GM18868 (cell line): ENCODE measurements around the gene HLA-B.
A peak's percentile ranks its signal among the peaks of the same experiment; 100 is the strongest.

ENCODE experiments used
- ATAC-seq: cut with Tn5 transposase; IDR thresholded peaks from one replicate; pipeline ENCODE4 v1.9.1; 2021; ENCODE audit warnings: mild to moderate bottlenecking, moderate library complexity; ENCODE audit not compliant: unreplicated experiment

Gene HLA-B

DNA sequence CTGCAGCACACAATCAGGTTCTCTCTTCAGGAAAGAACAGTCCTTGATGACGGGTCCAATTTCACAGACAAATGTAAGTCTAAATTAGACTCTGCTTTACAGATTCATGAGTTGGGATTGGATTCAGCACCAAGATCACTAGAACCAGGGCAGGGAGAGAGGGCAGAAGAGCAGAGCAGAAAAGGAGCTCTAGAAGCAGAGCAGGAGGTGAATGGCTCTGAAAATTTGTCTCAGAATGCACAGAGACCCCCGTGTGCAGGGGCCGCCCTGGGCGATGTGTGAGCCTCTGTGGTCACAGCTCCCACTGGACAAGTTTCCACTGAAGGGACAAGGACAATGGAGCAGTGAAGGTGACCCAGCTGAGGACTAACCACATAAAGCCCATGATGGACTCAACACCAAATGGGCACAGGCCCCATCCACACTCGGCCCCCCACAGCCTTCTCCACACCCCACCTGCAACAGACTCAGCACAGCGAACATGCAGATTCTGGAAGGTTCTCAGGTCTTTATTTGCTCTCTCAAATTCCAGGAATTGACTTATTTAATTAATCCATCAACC lies 3.5 kb downstream of the HLA-B start:
- ATAC-seq, result no peak

DNA sequence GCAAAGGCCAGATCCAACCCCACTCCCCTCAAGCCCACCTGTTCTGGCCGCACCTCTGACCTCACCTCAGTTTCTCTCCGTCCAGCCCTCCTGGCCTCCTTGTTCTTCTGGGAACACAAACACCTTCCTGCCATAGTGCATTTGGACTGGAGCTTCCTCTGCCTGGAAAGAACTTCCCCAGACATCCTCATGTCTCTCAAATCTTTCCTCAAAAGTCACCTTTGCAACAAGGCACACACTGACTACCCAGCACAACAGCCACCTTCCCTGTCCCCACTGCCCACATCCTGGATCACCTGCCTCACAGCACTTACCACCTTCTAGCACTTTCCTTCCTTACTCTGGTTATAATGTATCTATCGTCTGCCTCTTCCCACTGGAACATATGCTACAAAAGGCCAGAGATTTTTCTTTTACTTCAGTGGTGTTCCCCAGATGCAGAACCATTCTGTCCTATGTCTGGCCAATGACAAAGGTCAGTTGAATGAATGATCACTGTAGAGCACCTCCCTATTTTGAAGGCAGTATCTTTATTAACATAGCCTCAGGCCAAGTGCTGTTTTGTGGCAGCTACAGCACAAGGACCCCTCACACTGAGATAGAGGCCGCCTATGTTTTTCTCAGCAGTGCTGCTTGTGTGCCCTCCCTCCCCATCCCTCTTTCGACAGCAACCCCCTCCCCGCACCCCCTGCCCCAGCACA lies 4.1 kb downstream of the HLA-B start:
- no peak for ATAC-seq

DNA sequence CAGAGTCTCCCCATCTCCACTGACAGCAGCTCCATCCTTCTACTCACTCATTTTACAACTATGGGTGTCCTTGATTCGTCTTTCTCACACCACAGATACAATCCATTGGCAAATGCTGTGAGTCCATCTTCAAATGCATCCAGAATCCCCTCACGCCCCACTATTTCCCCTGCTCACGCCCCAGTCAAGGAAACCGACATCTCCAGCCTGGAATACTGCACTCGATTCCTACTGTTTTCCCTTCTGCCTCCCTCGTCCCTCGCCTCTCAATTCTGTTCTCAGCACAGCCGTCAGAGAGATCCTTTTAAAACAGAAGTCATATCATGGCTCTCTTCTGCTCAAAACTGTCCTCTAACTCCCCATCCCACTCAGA lies 4.7 kb downstream of the HLA-B start:
- ATAC-seq, result no peak

DNA sequence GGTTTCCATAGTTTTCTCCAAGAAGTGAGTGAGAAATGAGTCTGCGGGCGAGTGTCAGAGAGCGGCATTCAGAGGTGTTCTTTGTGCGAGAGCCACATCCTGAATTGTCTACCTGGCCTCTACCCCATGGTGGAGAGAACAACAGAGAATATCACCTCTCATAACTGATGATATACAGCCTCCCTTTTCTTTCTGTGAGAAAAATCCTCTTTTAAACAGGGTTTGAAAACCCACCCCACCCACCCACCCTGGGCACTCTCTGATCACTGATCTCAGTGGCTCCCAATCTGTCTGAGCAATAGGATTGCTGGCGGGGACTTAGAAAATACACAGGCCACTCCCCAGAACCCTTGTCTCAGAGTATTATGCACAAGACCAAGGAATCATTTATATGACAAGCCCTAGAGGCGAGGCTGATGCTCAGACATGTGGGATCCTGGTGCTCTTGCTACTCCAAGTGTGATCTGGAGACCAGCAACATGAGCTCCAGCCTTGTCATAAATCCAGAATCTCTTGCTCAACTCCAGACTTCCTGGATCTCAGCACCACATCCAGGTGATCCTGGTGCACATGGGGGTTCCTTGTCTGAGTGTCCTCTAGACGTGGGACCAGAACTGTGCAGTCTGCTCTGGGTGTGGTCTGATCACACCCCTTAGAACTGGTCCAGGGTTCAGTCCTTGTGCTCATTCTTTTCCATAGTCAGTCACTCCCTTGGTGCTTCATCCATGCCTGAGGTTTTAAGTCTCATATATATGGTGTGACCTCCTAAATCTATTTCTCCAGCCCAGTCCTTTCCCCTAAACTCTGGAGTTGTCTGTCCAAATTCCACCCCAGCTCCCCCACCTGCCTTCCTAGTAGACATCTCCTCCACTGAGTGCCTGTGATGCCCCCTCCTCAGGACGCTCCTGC lies 5.3 kb downstream of the HLA-B start:
- no peak for ATAC-seq

DNA sequence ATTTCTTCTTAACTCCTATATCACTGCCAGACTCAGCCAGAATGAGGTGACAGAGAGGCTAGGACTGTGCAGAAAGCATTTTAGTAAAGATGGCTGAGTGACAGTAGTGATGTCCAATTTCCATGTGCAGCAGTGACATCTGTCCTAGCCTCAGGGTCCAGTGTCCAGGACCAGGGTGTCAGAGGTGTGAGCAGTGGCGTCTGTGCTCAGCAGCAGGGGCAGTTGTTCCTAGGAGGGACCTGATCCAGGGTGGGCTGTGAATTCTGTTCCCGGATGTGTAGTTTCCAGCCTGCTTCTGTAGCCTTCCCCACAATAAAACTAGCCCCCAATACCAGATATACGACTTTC lies 6.0 kb downstream of the HLA-B start:
- no peak for ATAC-seq

DNA sequence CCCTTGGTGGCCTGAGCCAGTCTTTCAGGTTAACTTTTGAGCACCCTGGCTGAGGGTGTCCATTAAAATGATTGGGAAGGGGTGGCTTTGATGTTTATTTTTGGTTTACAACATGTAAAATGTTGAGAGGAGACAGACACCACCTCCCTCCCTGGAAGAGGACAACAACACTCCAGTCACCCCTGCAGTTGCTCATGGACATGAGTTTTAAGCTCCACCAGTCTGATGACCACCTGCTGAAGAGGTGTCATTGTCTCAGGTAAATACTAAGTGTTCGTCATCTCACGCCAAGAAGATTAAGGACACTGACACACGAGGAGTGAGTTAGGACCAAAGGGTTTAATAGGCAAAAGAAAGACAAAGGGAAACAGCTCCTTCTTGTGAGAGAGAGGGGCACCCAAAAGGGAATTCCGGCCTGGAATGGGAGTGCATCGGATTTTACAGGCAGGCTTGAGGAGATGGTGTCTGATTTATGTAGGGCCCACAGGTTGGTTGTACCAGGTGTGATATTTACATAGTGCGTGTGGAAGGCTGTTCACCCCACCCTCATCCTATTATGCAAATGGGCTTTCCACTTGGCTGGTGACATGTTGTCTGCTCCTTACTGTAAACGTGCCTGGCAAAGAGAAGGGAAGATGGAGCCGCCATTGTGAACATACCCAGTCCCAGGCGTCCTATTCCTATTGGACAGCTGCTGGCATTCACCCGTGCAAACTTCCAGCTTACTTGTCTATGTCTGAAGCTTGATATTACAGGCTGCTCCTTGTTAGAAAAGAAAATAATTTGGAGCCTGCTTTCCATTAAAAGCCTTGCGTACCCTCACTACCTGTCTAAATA lies 6.6 kb downstream of the HLA-B start:
- ATAC-seq, result no peak

DNA sequence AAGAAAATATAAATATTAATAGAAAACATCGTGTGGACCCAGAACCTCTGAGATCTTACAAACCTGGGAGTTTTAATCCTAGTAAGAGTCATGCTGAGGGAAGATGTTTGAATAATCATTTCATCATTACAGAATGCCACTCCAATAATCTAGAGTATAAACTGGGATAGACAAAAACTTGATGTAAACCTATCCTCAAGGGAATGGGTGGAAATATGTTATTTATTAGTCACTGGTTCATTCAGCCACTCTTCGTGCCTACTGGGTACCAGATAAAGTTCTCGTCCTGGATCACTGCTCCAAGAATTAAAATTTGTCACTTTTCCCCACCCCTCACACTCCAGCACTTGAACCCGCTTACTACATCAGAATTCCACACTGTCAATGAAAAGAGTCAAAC lies 7.7 kb downstream of the HLA-B start:
- ATAC-seq, result no peak

DNA sequence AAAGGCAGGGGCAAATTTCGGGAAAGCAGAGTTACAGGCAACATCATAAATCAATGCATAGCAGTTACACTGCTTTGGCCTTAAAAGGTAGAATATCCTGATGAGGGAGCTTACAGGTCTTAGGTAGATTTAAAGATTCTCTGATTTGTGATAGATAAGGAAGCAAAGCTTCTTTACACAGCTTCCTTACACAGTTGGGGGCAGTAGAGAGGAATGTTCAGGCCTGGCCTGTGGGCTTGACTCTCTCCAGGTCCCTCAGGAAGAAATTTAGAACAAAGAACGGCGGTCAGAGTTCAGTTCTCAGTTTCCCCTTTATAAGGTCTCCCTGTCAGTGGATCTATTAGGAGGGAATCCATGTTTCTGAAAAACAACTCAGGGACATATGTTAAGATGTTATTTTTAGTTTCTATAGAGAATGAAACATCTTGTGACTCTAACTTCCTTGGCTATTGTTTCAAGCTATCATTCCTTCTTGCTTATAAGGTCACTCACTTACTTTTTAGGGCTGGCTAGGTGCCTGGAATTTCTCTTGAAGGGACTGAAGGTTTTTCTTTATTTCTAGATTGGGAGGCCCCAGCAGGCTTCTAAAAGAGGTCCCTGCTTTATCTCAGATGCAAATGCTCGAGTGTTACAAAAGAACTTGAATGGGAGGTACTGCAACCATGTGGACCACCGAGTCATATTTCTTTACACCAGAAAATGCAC lies 11.8 kb downstream of the HLA-B start:
- ATAC-seq, result no peak

DNA sequence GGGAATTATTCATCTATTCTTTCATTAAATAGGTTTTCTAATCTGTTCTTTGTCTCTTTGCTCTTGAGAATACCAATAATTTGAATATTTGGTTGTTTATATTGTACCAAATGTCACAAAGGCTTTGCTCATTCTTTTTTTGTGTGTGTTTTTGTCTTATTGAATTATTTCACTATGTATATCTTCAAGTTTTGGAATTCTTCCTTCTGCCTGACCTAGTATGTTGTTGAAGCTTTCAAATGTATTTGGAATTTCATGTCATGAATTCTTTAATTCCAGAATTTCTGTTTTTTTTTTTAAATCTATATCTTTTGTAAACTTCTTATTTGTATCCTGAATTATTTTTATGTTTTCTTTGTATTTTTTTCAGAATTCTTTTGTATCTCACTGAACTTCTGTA lies 16.8 kb downstream of the HLA-B start:
- ATAC-seq, result no peak

DNA sequence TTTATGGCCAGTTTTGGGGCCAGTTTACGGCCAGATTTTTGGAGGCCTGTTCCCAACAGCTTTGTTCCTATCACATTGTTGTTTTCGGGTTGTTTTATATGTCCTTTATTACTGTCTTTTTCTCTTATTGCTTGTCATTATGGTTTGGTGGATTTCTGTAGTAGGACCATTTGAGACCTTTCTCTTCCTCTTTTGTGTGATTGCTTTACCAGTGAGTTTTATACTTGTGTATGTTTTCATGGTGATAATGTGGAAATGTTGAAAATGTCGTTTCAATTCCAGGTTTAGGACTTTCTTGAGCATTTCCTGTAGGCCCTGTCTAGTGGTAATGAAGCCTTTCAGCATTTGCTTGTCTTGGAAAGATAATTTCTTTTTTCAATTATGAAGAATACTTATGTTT lies 17.8 kb downstream of the HLA-B start:
- no peak for ATAC-seq

DNA sequence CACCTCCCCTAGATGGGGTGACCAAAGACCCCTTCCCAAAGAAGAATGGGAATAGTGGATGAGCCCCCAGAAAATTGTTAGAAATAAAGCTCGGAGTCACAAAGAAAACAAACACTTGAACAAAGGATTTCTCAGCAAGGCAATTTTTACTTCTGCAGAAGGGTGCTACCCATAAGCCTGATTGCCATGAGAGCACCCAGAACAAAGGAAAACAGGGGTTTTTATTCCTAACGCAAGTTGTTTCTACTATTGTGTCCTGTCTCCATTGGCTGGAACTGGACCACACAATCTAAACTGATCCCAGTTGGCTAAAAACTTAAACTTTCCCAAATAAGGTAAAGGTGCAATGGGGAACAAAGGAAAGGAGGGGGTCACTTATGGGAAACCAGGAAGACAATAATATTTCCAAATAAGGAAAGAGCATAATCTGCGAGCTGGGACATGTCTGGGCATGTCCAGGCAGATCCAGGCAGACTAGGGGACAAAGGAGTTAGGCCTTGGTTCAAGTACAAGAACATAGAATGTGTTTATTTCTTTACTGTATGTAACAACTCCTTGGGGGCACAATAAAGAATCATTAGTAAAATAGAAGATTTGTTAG lies 20.0 kb downstream of the HLA-B start:
- no peak for ATAC-seq

DNA sequence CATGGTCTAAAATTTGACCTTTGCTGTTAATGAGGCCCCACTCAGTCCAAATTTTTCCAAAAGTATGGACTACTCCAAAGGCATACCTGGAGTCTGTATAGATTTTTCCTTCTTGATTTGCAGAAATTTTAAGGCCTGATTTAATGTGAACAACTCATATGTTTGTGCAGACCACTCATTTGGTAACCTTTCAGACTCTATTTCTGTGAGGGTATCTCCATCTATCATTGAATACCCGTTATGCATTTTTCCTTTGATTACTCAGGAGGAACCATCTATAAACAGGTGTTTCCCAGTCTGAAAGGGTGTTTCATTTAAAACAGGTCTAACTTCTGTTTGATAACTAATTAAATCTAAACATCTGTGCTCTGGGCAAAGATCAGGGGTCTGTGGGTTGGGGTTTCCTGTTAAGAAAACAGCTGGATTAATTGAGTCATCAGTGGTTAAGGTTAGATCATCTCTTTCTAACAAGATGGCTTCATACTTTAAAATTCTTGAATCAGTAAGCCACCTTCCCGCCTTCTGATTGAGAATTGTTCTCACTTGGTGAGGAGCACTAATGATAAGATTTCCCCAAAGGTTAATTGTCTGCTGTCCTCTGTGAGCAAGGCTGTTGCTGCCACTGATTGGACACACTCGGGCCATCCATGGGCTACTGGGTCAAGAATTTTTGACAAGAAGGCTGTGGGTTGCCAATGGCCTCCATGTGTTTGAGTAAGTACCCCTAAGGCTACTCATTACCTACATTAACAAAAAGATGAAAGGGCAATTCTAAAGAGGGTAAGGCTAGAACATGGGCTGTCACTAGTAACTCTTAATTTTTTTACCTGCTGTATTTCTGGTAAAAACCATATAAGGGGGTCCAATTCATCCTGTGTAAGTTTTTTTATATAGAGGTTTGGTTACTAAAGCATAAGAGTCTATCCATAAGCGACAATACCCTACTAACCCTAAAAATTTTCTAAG lies 24.1 kb downstream of the HLA-B start:
- ATAC-seq, result peak; percentile 48

DNA sequence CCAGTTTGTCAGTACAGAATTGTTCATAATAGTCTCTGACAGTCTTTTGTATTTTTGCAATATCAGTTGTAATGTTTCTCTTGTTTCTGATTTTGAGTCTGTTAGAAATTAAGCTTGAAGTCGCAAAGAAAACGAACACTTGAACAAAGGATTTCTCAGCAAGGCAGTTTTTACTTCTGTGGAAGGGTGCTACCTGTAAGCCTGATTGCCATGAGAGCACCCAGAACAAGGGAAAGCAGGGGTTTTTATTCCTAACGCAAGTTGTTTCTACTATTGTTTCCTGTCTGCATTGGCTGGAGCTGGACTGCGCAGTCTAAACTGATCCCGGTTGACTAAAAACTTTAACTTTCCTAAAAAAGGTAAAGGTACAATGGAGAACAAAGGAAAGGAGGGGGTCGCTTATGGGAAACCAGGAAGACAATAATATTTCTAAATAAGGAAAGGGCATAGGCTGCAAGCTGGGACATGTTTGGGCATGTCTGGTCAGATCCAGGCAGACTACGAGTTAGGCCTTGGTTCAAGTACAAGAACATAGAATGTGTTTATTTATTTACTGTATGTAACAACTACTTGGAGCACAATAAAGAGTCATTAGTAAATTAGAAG lies 28.5 kb downstream of the HLA-B start:
- ATAC-seq, result no peak

DNA sequence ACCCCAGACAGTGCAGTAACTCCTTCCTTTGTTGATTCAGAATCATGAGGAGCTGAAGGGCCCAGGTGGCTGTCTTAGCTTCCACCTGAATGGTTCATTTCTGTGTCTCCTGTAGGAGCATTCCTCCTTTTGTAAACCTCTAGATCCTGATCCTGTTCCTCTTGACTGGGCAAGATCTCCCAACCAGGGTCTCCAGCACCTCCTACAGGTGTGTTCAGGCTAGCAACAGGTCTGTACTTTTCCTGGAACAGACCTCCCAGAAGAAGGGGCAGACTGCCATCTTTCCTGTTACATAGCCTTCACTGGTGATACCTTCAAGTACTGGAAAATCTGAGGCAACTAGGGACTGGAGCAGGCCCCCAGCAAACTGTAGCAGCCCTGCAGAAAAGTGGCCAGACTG lies 35.2 kb downstream of the HLA-B start:
- ATAC-seq, result no peak

DNA sequence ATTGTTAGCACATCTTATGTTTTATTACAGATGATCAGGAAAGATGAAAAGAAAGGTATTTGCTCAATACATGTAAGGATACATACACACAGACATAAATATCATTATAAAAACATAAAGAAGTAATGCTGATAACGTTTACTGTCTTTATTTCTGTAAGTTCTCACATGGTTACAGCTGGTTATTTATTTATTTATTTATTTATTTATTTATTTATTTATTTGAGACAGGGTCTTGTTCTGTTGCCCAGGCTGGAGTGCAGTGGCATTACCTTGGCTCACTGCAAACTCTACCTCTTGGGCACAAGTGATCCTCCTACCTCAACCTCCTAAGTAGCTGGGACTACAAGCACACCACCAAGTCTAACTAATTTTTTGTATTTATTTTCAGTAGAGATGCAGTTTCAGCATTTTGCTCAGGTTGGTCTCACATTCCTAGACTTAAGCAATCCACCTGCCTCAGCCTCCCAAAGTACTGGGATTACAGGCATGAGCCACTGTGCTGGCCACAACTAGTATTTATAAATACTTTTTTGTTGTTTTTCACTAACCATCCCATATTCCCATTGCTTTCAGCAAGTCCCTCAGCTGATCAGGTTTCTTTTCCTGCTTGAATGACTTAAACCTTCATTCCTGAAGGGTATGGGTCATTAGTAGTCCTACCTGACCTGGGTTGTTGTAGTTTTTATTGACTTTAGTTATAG lies 35.8 kb downstream of the HLA-B start:
- ATAC-seq, result no peak

DNA sequence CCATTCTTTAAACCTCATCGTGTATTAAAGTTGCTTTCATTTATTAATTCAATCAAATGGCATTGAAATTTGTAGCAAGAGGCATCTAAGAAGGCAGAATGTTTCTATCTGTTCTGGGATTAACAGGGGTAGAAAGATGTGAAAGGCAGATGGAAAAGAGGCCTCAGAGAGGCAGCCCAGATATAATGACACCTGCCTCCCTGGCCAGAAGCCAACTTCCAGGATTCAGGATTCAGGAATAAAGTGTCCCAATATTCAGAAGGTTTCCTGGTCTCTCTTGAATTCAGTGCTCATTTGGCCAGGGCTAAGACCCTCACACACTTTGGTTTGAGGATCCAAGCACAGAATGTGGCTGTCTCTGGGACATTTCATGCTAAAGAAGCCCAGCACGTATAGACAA lies 39.9 kb downstream of the HLA-B start:
- ATAC-seq, result no peak

DNA sequence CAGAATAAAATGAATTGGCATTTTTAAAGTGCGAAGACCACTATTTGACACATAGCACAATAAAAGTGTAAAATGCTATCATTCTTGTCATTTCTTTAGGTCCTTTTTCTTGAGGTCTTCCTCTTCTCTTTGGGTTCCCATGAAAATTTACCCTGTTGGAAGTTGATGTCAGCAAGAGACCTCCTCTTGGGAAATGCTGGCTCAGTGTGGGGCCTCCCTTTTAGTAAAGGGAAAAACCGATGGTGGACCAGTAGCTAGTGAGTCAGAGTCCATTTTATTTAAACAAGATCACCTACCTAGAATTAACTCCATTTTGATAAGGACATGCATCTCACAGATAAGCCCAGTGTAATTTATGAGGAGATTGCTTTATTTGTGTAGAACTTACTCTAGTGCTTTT lies 47.3 kb downstream of the HLA-B start:
- no peak for ATAC-seq

DNA sequence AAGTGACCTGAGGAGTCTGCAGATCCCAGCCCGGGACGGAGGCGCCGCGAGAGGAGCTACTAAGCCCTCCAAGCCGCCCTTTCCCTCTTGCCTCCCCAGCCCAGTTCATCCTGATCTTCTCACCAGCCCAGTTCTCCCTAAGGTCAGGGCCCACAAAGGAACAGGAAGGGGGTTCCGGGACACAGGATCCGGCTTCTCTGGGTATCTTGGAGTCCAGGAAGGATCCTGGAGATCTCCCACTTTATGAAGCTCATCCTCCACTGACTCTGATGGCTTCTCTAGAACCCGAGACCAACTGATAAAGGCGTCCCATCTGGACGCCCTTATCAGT lies 48.2 kb downstream of the HLA-B start:
- ATAC-seq, result no peak
